WI38 (cell line): Measurements from ENCODE around the gene NCKAP1.
"Not testable (repeated sequence)": the region's sequence is repeated elsewhere in the genome, so short reads cannot be mapped to it uniquely, and the experiment has no call there.

Experiments
- H3K4me3 ChIP-seq: 2 replicates; pipeline ENCODE4 v1.5.1; 2011; ENCODE audit warnings: low read depth, mild to moderate bottlenecking, control low read depth, low read length
- TF ChIP-seq, protein P1 (sequence below): IDR thresholded peaks from 2 replicates; pipeline ENCODE4 v1.5.1; 2012; ENCODE audit warnings: low read depth, mild to moderate bottlenecking, control low read depth, low read length

Gene NCKAP1

DNA sequence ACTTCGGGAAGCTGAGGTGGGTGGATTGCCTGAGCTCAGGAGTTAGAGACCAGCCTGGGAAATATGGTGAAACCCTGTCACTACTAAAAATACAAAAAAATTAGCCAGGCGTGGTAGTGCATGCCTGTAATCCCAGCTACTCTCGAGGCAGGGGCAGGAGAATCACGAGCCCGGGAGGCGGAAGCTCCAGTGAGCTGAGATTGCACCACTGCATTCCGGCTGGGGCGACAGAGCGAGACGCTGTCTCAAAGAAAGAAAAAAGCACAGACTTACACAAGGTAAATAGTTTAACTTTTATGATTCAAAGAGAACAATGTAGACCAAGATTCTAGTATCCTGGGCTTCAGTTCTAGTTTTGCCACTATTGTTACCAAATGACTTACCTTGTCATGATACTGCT is 37.4 kb downstream of the NCKAP1 start:
- no peak overlapping the region for H3K4me3 ChIP-seq
- TF ChIP-seq, protein P1, sequence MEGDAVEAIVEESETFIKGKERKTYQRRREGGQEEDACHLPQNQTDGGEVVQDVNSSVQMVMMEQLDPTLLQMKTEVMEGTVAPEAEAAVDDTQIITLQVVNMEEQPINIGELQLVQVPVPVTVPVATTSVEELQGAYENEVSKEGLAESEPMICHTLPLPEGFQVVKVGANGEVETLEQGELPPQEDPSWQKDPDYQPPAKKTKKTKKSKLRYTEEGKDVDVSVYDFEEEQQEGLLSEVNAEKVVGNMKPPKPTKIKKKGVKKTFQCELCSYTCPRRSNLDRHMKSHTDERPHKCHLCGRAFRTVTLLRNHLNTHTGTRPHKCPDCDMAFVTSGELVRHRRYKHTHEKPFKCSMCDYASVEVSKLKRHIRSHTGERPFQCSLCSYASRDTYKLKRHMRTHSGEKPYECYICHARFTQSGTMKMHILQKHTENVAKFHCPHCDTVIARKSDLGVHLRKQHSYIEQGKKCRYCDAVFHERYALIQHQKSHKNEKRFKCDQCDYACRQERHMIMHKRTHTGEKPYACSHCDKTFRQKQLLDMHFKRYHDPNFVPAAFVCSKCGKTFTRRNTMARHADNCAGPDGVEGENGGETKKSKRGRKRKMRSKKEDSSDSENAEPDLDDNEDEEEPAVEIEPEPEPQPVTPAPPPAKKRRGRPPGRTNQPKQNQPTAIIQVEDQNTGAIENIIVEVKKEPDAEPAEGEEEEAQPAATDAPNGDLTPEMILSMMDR = no peak

DNA sequence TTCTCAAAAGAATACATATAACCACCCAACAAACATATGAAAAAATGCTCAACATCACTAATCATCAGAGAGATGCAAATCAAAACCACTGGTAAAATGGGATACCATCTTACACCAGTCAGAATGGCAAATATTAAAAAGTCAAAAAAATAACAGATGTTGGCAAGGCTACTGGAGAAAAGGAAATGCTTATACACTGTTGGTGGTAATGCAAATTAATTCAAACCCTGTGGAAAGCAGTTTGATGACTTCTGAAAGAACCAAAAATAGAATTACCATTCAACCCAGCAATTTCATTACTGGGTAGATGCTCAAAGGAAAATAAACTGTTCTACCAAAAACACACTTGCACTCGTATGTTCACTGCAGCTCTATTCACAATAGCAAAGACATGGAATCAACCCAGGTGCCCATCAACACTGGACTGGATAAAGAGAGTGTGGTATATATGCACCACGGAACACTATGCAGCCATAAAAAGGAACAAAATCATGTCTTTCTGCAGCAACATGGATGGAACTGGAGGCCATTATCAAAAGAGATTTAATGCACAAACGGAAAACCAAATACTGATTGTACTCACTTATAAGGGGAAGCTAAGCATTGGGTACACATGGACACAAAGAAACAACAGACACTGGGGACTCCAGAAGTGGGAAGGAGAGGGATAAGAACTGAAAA is 38.8 kb downstream of the NCKAP1 start:
- TF ChIP-seq, protein P1 = no peak
- H3K4me3 ChIP-seq = no peak overlapping the region

DNA sequence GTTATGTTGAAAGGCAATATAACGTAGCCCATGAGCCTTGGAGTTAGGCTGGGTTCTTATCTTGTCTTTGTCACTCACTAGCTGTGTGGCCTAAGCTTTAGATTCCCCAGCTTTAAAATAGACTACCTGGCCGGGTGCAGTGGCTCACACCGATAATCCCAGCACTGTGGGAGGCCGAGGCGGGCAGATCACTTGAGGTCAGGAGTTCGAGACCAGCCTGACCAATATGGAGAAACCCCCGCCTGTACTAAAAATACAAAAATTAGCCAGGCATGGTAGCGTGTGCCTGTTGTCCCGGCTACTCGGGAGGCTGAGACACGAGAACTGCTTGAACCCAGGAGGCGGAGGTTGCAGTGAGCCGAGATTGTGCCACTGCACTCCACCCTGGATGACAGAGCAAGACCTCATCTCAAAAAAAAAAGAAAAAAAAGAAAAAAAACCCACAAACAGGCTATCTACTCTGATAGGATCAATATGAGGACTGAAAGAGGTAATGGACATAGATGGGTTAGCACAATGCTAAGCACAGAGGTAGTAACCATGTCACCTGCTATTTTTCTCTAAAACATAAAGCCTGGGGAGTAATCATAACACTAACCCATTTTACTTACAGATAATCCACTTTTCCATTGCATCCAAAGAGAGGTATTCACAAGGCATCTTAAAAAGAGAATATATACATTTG is 43.9 kb downstream of the NCKAP1 start:
- no peak overlapping the region for H3K4me3 ChIP-seq
- TF ChIP-seq, protein P1 = no peak

DNA sequence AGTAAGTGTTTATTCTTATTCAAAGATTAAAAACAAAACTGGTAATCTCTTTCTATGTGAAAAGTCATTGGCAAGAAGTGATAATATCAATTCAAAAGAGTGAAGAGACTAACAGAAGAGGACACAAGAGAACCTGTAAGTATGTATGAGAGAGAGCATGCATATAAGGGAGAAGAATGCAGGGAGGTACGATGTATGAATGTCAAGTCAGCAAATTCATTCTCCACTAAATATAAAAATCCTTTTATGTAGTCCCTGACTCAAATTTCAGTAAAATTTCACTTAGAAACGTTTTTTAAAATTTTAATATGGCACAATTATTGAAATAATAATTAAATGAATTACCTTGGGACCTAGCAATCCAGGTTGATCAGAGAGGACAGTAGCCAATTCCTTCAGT is 55.3 kb downstream of the NCKAP1 start:
- TF ChIP-seq, protein P1 = no peak

DNA sequence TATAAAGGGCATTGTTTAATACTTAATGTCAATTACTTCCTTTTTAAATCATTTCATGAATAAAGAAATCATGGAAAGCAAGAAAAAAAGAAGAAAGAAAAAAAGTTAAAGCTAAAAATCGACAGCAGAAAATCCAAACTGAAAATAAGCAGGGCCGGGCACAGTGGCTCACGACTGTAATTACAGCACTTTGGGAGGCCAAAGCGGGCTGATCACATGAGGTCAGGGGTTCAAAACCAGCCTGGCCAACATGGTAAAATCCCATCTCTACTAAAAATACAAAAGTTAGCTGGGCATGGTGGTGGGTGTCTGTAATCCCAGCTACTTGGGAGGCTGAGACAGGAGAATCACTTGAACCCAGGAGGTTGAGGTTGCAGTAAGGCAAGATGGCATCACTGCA is 56.8 kb downstream of the NCKAP1 start:
- H3K4me3 ChIP-seq = not testable (repeated sequence)

More for the DNA sequence above, 55.3 kb downstream of the NCKAP1 start:
- H3K4me3 ChIP-seq = no peak overlapping the region

DNA sequence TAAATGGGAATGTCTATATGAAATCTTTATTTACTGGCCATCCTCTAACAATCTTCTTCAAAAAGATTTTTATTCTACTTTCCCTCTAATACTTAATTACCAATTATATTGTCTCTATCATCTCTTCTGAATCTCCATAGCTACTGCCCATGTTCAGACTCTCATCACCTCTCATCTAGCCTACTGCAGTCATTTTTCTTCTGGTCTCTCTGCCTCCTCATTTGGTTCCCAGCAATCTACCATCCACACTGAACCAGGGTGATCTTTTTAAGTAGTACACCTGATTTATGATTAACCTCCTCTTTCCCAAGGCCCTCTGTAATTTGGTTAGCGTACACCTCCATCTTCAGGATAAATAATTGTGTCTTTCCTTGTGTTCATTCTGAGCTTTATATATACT is 57.6 kb downstream of the NCKAP1 start:
- TF ChIP-seq, protein P1 = no peak

DNA sequence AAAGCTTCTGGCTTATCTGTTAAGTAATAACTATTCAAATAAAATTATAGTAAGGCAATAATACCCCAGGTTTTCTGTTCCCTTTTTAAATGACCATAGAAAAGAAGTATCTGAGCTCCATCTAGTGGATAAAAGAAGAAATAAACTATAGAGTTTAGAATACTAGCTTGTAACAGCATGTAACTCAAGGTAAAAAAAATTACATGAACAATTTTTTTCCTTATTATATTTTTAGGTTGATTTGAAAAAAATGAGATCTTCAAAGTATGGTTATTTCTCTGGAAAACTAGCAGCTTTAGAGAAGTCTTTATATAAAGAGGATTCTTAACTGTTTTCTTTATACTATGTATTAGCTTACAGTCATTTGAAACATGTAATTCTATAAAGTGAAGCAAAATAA is 58.1 kb downstream of the NCKAP1 start:
- TF ChIP-seq, protein P1 = peak; percentile 37; the same call in 1 of the 2 replicates
- H3K4me3 ChIP-seq = no peak overlapping the region

More for the DNA sequence above, 57.6 kb downstream of the NCKAP1 start:
- no peak overlapping the region for H3K4me3 ChIP-seq

DNA sequence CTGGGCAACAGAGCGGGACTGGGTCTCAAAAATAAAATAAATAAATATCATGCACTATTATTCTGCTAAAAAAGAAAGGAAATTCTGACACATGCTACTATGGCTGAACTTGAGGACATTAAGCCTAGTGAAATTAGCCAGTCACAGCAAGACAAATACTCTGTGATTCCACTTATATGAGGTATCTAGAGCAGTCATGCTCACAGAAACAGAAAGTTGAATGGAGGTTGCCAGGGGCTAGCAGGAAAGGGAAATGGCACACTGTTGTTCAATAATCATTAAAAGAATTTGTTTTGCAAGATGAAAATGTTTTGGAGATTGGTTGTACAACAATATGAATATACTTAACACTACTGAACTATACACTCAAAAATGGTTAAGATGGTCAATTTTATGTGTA is 60.8 kb downstream of the NCKAP1 start:
- no peak overlapping the region for H3K4me3 ChIP-seq
- TF ChIP-seq, protein P1 = no peak
